Measurements from ENCODE around the gene ADRB1. TPM values are rescaled to one million over a fixed set of nuclear protein-coding genes. Genes with fewer than 3 reads are reported as not detected.

ADRB1 gene
- polyA plus RNA-seq, 1 of the 3 experiments (the other 2 are of a cell fraction): not detected

DNA sequence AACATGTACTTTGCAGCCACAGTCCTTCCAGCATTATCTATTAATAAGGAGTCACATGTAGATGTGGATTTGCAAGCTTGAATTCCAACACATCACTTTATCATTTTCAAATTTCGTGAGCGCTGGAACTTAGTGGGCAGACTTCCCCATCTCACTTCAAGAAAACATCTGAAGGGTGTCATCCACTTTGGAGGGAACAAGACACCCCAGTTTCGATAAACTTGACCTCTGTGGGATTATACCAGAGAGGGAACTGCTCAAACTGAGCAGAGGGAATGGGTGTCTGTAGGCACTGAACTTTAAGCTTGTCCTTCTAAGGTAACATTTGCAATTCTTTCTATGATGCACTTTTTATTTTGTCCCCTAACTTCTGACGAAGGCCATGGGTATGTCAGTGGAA lies 27.5 kb downstream of the ADRB1 start:
- no peaks in the 10 kb centered on the region for H4K20me1 ChIP-seq (ENCODE audit: insufficient read depth)
- no peaks in the 10 kb centered on the region for H3K79me2 ChIP-seq (ENCODE audit: insufficient read depth)
- CTCF ChIA-PET: interaction anchor here (1.3 kb wide), 1 partner anchor 32 kb away, joined by 4 read pairs; no protein-coding TSS in a partner anchor
- no peak for DNase-seq
- 57% methylated on average over 4 of the region's 4 CpGs for WGBS (ENCODE audit: low lambda C conversion rate)
- no peaks in the 10 kb centered on the region for H3K9me3 ChIP-seq
- H2AFZ ChIP-seq (ENCODE audit: low read depth): no peak overlapping the region
- no peak overlapping the region for H3K9ac ChIP-seq
- H3K36me3 ChIP-seq (replicated peaks in 1 of 2; ENCODE audit: control insufficient read depth in 1 of 2, insufficient read depth in 2 of 2, low read length in 1 of 2): no peaks in the 10 kb centered on the region
- H3K27me3 ChIP-seq (ENCODE audit: insufficient read depth): no peaks in the 10 kb centered on the region; the same call in 1 of the 2 replicates
- no peak overlapping the region for H3K27ac ChIP-seq (ENCODE audit: low read depth in 2 of 2, low read length in 1 of 2)
- no peak overlapping the region for H3K4me3 ChIP-seq (ENCODE audit: low read depth in 2 of 2, low read length in 1 of 2)
- no peak overlapping the region for H3K4me2 ChIP-seq
- H3K4me1 ChIP-seq (ENCODE audit: control insufficient read depth in 1 of 2, insufficient read depth in 2 of 2, low read depth in 1 of 2, low read length in 1 of 2): peaks cover 0 to 7% of the 10 kb centered on the region in 2 experiments; a peak in 1 of 4 replicates
- TF ChIP-seq POLR2AphosphoS5 (IDR thresholded peaks at IDR 0.05; ENCODE audit: low read depth, low read length): no peak
- TF ChIP-seq TAF1 (IDR thresholded peaks at IDR 0.05; ENCODE audit: borderline replicate concordance, low read depth, low read length): no peak
- TF ChIP-seq NFIC (IDR thresholded peaks at IDR 0.05; ENCODE audit: borderline replicate concordance): no peak
- no peak for TF ChIP-seq GABPA (IDR thresholded peaks at IDR 0.05; ENCODE audit: low read depth)
- TF ChIP-seq EP300 (IDR thresholded peaks at IDR 0.05; ENCODE audit: borderline replicate concordance in 1 of 2, low read depth in 1 of 2, low read length in 1 of 2): no peak
- no peak for TF ChIP-seq SMC3 (IDR thresholded peaks at IDR 0.05; ENCODE audit: low read depth, low read length)
- TF ChIP-seq CHD2 (IDR thresholded peaks at IDR 0.05; ENCODE audit: low read length, partially characterized antibody): no peak
- no peak for TF ChIP-seq TEAD4 (IDR thresholded peaks at IDR 0.05; ENCODE audit: borderline replicate concordance, insufficient read depth)
- TF ChIP-seq, protein P1, sequence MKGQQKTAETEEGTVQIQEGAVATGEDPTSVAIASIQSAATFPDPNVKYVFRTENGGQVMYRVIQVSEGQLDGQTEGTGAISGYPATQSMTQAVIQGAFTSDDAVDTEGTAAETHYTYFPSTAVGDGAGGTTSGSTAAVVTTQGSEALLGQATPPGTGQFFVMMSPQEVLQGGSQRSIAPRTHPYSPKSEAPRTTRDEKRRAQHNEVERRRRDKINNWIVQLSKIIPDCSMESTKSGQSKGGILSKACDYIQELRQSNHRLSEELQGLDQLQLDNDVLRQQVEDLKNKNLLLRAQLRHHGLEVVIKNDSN (IDR thresholded peaks at IDR 0.05; ENCODE audit: borderline replicate concordance, low read depth): no peak
- TF ChIP-seq, protein P2, sequence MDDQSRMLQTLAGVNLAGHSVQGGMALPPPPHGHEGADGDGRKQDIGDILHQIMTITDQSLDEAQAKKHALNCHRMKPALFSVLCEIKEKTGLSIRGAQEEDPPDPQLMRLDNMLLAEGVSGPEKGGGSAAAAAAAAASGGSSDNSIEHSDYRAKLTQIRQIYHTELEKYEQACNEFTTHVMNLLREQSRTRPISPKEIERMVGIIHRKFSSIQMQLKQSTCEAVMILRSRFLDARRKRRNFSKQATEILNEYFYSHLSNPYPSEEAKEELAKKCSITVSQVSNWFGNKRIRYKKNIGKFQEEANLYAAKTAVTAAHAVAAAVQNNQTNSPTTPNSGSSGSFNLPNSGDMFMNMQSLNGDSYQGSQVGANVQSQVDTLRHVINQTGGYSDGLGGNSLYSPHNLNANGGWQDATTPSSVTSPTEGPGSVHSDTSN (IDR thresholded peaks at IDR 0.05): no peak
- no peak for TF ChIP-seq RXRA (IDR thresholded peaks at IDR 0.05; ENCODE audit: borderline replicate concordance, low read depth)
- TF ChIP-seq GATA2 (CRISPR knock-in tag; IDR thresholded peaks at IDR 0.05): no peak
- no peaks in the 10 kb centered on the region for H3K9me2 ChIP-seq
- POLR2A ChIA-PET: no interaction called here
- no peaks in the 10 kb centered on the region for H3F3A ChIP-seq (replicated peaks; ENCODE audit: insufficient read depth)

DNA sequence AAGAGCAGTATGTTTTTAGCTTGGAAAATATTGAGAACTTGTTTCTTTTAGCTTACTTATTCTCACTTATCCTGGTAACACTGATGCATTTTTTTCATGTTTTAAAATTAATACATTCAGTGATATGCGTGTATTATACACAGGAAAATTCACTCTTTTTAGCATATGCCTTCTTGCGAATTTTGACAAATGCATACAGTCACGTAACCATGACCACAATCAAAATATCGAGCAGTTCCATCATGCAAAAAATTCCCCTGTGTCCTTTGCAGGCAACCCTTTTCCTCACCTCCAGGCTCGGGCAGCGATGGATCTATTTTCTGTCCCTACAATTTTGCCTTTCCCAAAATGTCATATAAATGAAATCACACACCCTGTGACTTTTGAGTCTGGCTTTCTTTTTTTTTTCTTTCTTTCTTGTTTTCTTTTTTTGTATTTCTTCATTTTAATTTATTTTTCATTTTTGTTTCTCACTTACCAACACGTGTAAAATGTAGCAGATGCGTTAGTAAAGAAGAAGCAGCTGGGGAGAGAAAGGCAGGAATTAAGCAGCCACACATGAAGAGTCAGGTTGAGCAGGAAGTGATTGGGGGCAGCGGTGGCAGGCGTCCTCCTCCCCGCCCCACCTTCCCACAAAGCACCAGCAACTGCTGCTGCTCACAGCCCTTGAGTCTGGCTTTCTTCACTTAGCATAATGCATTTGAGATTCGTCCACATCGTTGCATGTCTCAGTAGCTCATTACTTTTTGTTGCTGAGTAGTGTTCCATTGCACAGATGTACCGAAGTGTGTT lies 29.9 kb downstream of the ADRB1 start:
- H3K4me3 ChIP-seq (ENCODE audit: low read depth in 2 of 2, low read length in 1 of 2): no peak overlapping the region
- H3K4me2 ChIP-seq: no peak overlapping the region
- H3F3A ChIP-seq (replicated peaks; ENCODE audit: insufficient read depth): no peaks in the 10 kb centered on the region
- H3K36me3 ChIP-seq (replicated peaks in 1 of 2; ENCODE audit: control insufficient read depth in 1 of 2, insufficient read depth in 2 of 2, low read length in 1 of 2): no peaks in the 10 kb centered on the region
- H4K20me1 ChIP-seq (ENCODE audit: insufficient read depth): no peaks in the 10 kb centered on the region
- ChIA-PET CTCF (interaction anchor here (1.0 to 1.6 kb wide), 2 partner anchors 12 to 29 kb away, joined by 4 to 5 read pairs; no protein-coding TSS in a partner anchor), POLR2A (no interaction called here)
- H3K27ac ChIP-seq (ENCODE audit: low read depth in 2 of 2, low read length in 1 of 2): no peak overlapping the region
- DNase-seq: no peak
- no peaks in the 10 kb centered on the region for H3K9me2 ChIP-seq
- no peak overlapping the region for H2AFZ ChIP-seq (ENCODE audit: low read depth)
- WGBS (ENCODE audit: low lambda C conversion rate): 66% methylated on average over 14 of the region's 14 CpGs
- H3K9ac ChIP-seq: no peak overlapping the region
- peaks cover 0 to 1% of the 10 kb centered on the region in 2 experiments; a peak in 1 of 4 replicates for H3K4me1 ChIP-seq (ENCODE audit: control insufficient read depth in 1 of 2, insufficient read depth in 2 of 2, low read depth in 1 of 2, low read length in 1 of 2)
- no peaks in the 10 kb centered on the region for H3K79me2 ChIP-seq (ENCODE audit: insufficient read depth)
- TF ChIP-seq FOXJ3 (CRISPR knock-in tag; IDR thresholded peaks at IDR 0.05): no peak
- no peak for TF ChIP-seq TAF1 (IDR thresholded peaks at IDR 0.05; ENCODE audit: borderline replicate concordance, low read depth, low read length)
- no peak for TF ChIP-seq FOXM1 (IDR thresholded peaks at IDR 0.05; ENCODE audit: low read depth)
- TF ChIP-seq FOSL2 (IDR thresholded peaks at IDR 0.05; ENCODE audit: borderline replicate concordance, low read depth): no peak
- TF ChIP-seq MEF2A (IDR thresholded peaks at IDR 0.05; ENCODE audit: borderline replicate concordance, low read depth): no peak
- TF ChIP-seq, protein P1 (IDR thresholded peaks at IDR 0.05; ENCODE audit: borderline replicate concordance, low read depth): no peak
- TF ChIP-seq GABPA (IDR thresholded peaks at IDR 0.05; ENCODE audit: low read depth): no peak
- TF ChIP-seq ELF1 (IDR thresholded peaks at IDR 0.05): no peak
- TF ChIP-seq, protein P2 (IDR thresholded peaks at IDR 0.05): no peak
- TF ChIP-seq RCOR1 (IDR thresholded peaks at IDR 0.05; ENCODE audit: low read length): no peak
- TF ChIP-seq, protein P3, sequence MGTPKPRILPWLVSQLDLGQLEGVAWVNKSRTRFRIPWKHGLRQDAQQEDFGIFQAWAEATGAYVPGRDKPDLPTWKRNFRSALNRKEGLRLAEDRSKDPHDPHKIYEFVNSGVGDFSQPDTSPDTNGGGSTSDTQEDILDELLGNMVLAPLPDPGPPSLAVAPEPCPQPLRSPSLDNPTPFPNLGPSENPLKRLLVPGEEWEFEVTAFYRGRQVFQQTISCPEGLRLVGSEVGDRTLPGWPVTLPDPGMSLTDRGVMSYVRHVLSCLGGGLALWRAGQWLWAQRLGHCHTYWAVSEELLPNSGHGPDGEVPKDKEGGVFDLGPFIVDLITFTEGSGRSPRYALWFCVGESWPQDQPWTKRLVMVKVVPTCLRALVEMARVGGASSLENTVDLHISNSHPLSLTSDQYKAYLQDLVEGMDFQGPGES (IDR thresholded peaks at IDR 0.05; ENCODE audit: low read depth, low read length): no peak
- no peak for TF ChIP-seq GATA2 (CRISPR knock-in tag; IDR thresholded peaks at IDR 0.05)
- H3K27me3 ChIP-seq (ENCODE audit: insufficient read depth): no peaks in the 10 kb centered on the region; the same call in 1 of the 2 replicates
- no peaks in the 10 kb centered on the region for H3K9me3 ChIP-seq

Measured in SK-N-SH (cell line).